Osteocyte (in vitro differentiated cells): ENCODE data around the gene ACSF3. TPM values are rescaled to one million over a fixed set of nuclear protein-coding genes. Genes with fewer than 3 reads are reported as not detected.

Experiments used
- DNase-seq: peaks from one replicate; pipeline ENCODE4 v3.0.0; 2021; ENCODE audit warnings: mixed read lengths; ENCODE audit not compliant: unreplicated experiment; ENCODE audit errors: extremely low spot score
- H3K27ac Mint-ChIP-seq: one replicate; pipeline ENCODE4 v1.8.0; 2021; ENCODE audit warnings: mild to moderate bottlenecking, mixed read lengths; ENCODE audit not compliant: unreplicated experiment
- H3K27me3 Mint-ChIP-seq: one replicate; pipeline ENCODE4 v1.8.0; 2021; ENCODE audit warnings: mixed read lengths; ENCODE audit not compliant: unreplicated experiment
- H3K36me3 Mint-ChIP-seq: one replicate; pipeline ENCODE4 v1.8.0; 2021; ENCODE audit warnings: mixed read lengths; ENCODE audit not compliant: unreplicated experiment
- H3K4me1 Mint-ChIP-seq: one replicate; pipeline ENCODE4 v1.8.0; 2021; ENCODE audit warnings: mixed read lengths; ENCODE audit not compliant: unreplicated experiment
- H3K4me3 Mint-ChIP-seq: one replicate; pipeline ENCODE4 v1.8.0; 2021; ENCODE audit warnings: mild to moderate bottlenecking, moderate library complexity, mixed read lengths; ENCODE audit not compliant: unreplicated experiment
- H3K9me3 Mint-ChIP-seq: one replicate; pipeline ENCODE4 v1.8.0; 2021; ENCODE audit warnings: mixed read lengths; ENCODE audit not compliant: unreplicated experiment
- CTCF ChIP-seq: fragments of 200-600 bp; sonication (generic); IDR thresholded peaks from 2 replicates; pipeline ENCODE4 v1.5.0; 2021; ENCODE audit warnings: antibody characterized with exemption, mild to moderate bottlenecking, moderate library complexity
- total RNA-seq: library from RNA; stranded (reverse); gene quantifications from 2 replicates; pipeline ENCODE4 v1.2.1, GENCODE V29; 2021

Gene ACSF3
- total RNA-seq, 1 donor from 2014 or later = 33.5 TPM

DNA sequence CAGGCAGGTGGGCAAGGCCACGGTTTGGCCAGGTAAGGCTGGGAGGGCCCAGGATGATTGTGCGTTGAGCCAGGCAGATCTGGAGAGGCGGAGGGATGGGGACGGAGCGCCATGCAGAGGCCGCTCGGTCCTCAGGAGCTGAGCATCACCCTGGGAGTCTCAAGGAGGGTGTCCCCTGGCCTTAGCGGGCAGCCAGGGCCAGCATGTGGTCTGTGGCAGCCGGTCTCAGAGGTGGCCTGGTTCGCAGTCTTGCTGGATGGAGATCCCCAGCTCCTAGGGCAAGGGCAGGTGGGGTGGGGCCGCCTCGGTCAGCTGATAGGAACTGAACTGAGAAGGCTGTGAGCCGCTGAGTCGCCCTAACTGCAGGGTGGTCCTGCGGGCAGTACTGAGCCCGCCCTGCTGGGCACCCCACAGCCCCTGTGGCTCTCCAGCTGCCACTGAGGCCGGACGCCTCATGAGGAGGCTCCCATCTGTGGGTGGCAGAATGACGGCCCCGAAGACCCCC is 66.2 kb downstream of the ACSF3 start:
- Mint-ChIP-seq H3K4me1 (peaks cover 11% of the 10 kb centered on the region), H3K27ac (no peak overlapping the region), H3K27me3 (peaks cover 3% of the 10 kb centered on the region), H3K36me3 (no peaks in the 10 kb centered on the region), H3K9me3 (no peaks in the 10 kb centered on the region), H3K4me3 (no peak overlapping the region)
- no peak for TF ChIP-seq CTCF
- no peak for DNase-seq

DNA sequence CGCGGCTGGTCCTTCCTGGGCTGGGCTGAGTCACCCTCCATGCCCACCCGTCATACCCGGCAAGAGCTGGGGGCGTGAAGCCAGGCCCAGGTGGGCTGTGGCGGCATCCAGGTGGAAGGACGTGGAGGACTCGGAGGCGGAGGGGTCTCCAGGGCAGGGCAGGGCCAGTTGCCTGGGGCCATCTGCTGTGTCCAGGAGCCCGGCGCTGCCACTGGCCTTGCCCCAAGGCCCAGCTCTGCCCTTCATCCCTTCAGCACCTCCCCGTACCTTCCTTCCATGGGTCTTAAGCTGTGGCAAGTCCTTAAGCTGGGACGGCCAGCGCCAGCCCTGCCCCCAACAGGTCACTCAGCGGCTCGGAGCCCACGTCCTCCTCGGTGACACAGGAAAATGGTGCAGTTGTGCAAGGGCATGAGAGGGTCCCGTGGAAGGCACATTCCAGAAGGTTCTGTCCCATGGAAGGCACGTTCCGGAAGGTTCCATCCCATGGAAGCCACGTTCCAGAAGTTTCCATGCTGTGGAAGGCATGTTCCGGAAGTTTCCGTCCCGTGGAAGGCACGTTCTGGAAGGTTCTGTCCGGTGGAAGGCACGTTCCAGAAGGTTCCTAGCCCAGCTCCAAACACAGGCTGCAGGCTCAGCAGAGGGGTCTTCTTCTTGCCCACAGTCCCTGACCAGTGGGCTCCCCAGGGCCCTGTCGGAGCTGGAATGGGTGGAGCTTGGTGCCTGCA is 67.5 kb downstream of the ACSF3 start:
- Mint-ChIP-seq H3K9me3 (no peaks in the 10 kb centered on the region), H3K4me1 (no peaks in the 10 kb centered on the region), H3K36me3 (no peaks in the 10 kb centered on the region), H3K27me3 (peaks cover 3% of the 10 kb centered on the region), H3K27ac (no peak overlapping the region), H3K4me3 (no peak overlapping the region)
- DNase-seq = no peak
- no peak for TF ChIP-seq CTCF

- Mint-ChIP-seq H3K4me3 (no peak overlapping the region), H3K27me3 (peaks cover 9% of the 10 kb centered on the region), H3K9me3 (no peaks in the 10 kb centered on the region), H3K27ac (no peak overlapping the region), H3K36me3 (no peaks in the 10 kb centered on the region), H3K4me1 (peaks cover 2% of the 10 kb centered on the region)
- no peak for TF ChIP-seq CTCF
- DNase-seq = no peak
These were observed 68.4 kb downstream of the ACSF3 start for GRCh38 chr16:89161763-89162713.

DNA sequence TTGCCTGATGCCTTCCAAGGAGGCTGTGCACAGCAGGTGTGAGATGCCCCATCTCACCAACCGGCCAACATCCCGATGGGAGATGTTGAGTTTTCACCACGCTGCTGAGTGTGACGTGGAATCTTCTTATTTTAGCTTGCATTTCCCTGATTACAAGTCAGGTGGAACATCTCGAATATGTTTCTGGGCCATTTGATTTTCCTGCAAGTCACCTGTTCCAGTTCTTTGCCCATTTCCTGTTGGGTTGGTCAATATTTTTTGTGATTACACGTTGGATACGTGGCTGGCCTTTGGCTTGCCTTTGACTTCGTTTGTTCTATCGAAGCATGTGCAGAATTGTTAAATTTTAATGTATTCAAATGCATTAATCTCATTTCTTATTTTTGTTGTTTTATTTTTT is 69.6 kb downstream of the ACSF3 start:
- H3K27ac Mint-ChIP-seq = no peak overlapping the region
- H3K36me3 Mint-ChIP-seq = no peaks in the 10 kb centered on the region
- TF ChIP-seq CTCF = no peak
- no peak for DNase-seq
- peaks cover 9% of the 10 kb centered on the region for H3K27me3 Mint-ChIP-seq
- peaks cover 2% of the 10 kb centered on the region for H3K4me1 Mint-ChIP-seq
- H3K9me3 Mint-ChIP-seq = no peaks in the 10 kb centered on the region
- H3K4me3 Mint-ChIP-seq = no peak overlapping the region

DNA sequence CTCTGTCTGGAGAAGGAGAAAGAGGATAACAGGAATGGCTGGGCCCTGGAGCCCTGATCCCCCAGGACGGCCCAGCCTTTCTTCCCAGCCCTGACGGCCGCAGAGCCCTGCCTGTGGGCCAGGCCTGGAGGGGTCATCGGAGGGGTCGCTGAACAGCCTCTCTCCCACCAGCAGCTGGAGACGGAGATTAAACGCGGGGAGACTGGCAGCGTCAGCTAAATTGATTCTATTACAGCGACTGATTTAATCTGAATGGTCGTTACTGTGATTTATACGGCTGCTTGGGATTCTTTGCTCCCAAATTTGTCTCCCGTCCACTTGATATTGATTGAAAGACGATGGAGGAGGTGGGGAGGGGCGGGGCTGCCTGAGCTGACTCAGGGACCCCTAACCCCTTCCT is 70.8 kb downstream of the ACSF3 start:
- peaks cover 9% of the 10 kb centered on the region for H3K27me3 Mint-ChIP-seq
- no peak for DNase-seq
- H3K4me3 Mint-ChIP-seq = no peak overlapping the region
- no peak for TF ChIP-seq CTCF
- H3K9me3 Mint-ChIP-seq = no peaks in the 10 kb centered on the region
- H3K4me1 Mint-ChIP-seq = peaks cover 2% of the 10 kb centered on the region
- H3K36me3 Mint-ChIP-seq = no peaks in the 10 kb centered on the region
- no peak overlapping the region for H3K27ac Mint-ChIP-seq
